Effector memory CD4-positive, alpha-beta T cell (primary cell): Measurements from ENCODE around the gene ZBED1.
"Not testable (repeated sequence)": the region's sequence is repeated elsewhere in the genome, so short reads cannot be mapped to it uniquely, and the experiment has no call there.

Source experiments
- DNase-seq, 3 donors: peaks; one replicate each; pipeline ENCODE4 v3.0.0-alpha.2; 2020
- H3K27ac ChIP-seq: 2 replicates; pipeline ENCODE4 v1.7.0; 2013; ENCODE audit warnings: mild to moderate bottlenecking, low read length, moderate library complexity; ENCODE audit not compliant: insufficient read depth, poor library complexity, severe bottlenecking
- H3K27me3 ChIP-seq: replicated peaks from 2 replicates; pipeline ENCODE4 v1.7.0; 2013; ENCODE audit warnings: mild to moderate bottlenecking, low read length; ENCODE audit not compliant: insufficient read depth, control insufficient read depth, poor library complexity, severe bottlenecking
- H3K36me3 ChIP-seq: 2 replicates; pipeline ENCODE4 v1.7.0; 2013; ENCODE audit warnings: mild to moderate bottlenecking, low read length, moderate library complexity; ENCODE audit not compliant: control insufficient read depth, insufficient read depth
- H3K4me1 ChIP-seq: 2 replicates; pipeline ENCODE4 v1.7.0; 2013; ENCODE audit warnings: low read length, mild to moderate bottlenecking; ENCODE audit not compliant: control insufficient read depth, insufficient read depth, poor library complexity, severe bottlenecking
- H3K4me3 ChIP-seq: 2 replicates; pipeline ENCODE4 v1.7.0; 2013; ENCODE audit warnings: low read length, low read depth, mild to moderate bottlenecking; ENCODE audit not compliant: insufficient read depth, poor library complexity, severe bottlenecking
- H3K9me3 ChIP-seq: 2 replicates; pipeline ENCODE4 v1.7.0; 2013; ENCODE audit warnings: mild to moderate bottlenecking, low read length, moderate library complexity; ENCODE audit not compliant: control insufficient read depth

The ZBED1 gene

GRCh38 chrX:2457289-2458133 lies 43.3 kb downstream of the ZBED1 start:
- no peaks in the 10 kb centered on the region for H3K9me3 ChIP-seq
- DNase-seq: no peak
- no peaks in the 10 kb centered on the region for H3K36me3 ChIP-seq
- H3K4me1 ChIP-seq: no peaks in the 10 kb centered on the region
- H3K4me3 ChIP-seq: no peak overlapping the region
- no peak overlapping the region for H3K27ac ChIP-seq
- no peaks in the 10 kb centered on the region for H3K27me3 ChIP-seq

- not testable (repeated sequence) for H3K4me3 ChIP-seq, H3K4me1 ChIP-seq, H3K27me3 ChIP-seq, H3K9me3 ChIP-seq, DNase-seq, H3K27ac ChIP-seq, H3K36me3 ChIP-seq
Observed at GRCh38 chrX:2456091-2456490, 44.7 kb downstream of the ZBED1 start.

DNA sequence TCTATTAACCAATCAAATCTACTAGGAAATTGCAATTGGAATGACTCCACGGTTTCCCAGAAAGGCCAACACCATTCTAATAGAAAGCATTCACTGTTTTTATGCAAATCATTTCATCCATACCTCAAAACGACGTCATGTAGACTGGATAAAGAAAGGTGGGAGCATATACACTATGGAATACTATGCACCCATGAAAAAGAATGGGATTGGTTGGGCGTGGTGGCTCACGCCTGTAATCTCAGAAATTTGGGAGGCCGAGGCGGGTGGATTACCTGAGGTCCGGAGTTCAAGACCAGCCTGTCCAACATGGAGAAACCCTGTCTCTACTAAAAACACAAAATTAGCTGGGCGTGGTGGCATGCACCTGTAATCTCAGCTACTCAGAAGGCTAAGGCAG lies 46.2 kb downstream of the ZBED1 start:
- H3K4me3 ChIP-seq, H3K27ac ChIP-seq: not testable (repeated sequence)

GRCh38 chrX:2452799-2453198 lies 48.0 kb downstream of the ZBED1 start:
- no peaks in the 10 kb centered on the region for H3K9me3 ChIP-seq
- H3K27ac ChIP-seq: no peak overlapping the region
- no peaks in the 10 kb centered on the region for H3K36me3 ChIP-seq
- H3K4me1 ChIP-seq: no peaks in the 10 kb centered on the region
- no peak overlapping the region for H3K4me3 ChIP-seq
- no peak for DNase-seq
- H3K27me3 ChIP-seq: no peaks in the 10 kb centered on the region

More for the DNA sequence above, 46.2 kb downstream of the ZBED1 start:
- H3K9me3 ChIP-seq, H3K27me3 ChIP-seq, DNase-seq, H3K4me1 ChIP-seq, H3K36me3 ChIP-seq: not testable (repeated sequence)

- no peak overlapping the region for H3K27ac ChIP-seq
- H3K36me3 ChIP-seq: no peaks in the 10 kb centered on the region
- H3K4me1 ChIP-seq: no peaks in the 10 kb centered on the region
- no peak for DNase-seq
- H3K4me3 ChIP-seq: no peak overlapping the region
- no peaks in the 10 kb centered on the region for H3K27me3 ChIP-seq
- H3K9me3 ChIP-seq: no peaks in the 10 kb centered on the region
Observed at GRCh38 chrX:2452317-2452784, 48.4 kb downstream of the ZBED1 start.

- DNase-seq: no peak
- no peaks in the 10 kb centered on the region for H3K36me3 ChIP-seq
- H3K27ac ChIP-seq: no peak overlapping the region
- H3K4me1 ChIP-seq: no peaks in the 10 kb centered on the region
- H3K9me3 ChIP-seq: no peaks in the 10 kb centered on the region
- H3K4me3 ChIP-seq: no peak overlapping the region
- no peaks in the 10 kb centered on the region for H3K27me3 ChIP-seq
Observed at GRCh38 chrX:2451501-2452316, 49.1 kb downstream of the ZBED1 start.

DNA sequence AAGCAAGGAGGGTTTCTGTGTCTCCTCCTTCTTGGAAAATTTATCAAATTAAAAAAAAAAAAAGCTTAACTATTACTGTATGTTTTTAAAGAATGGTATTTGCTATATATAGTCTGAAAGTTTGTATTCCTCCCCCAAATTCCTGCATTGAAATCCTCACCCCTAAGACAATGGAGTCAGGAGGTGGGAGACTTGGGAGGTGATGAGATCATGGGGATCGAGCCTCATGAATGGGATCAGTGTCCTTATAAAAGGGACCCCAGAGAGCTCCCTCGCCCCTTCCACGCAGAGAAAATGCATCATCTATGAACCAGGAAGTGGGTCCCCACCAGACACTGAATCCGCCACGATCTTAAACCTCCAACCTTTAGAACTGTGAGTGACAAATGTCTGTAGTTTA lies 50.1 kb downstream of the ZBED1 start:
- Histone ChIP-seq H3K36me3 (no peaks in the 10 kb centered on the region), H3K4me3 (no peak overlapping the region), H3K27ac (no peak overlapping the region), H3K27me3 (no peaks in the 10 kb centered on the region), H3K4me1 (no peaks in the 10 kb centered on the region), H3K9me3 (no peaks in the 10 kb centered on the region)
- no peak for DNase-seq

DNA sequence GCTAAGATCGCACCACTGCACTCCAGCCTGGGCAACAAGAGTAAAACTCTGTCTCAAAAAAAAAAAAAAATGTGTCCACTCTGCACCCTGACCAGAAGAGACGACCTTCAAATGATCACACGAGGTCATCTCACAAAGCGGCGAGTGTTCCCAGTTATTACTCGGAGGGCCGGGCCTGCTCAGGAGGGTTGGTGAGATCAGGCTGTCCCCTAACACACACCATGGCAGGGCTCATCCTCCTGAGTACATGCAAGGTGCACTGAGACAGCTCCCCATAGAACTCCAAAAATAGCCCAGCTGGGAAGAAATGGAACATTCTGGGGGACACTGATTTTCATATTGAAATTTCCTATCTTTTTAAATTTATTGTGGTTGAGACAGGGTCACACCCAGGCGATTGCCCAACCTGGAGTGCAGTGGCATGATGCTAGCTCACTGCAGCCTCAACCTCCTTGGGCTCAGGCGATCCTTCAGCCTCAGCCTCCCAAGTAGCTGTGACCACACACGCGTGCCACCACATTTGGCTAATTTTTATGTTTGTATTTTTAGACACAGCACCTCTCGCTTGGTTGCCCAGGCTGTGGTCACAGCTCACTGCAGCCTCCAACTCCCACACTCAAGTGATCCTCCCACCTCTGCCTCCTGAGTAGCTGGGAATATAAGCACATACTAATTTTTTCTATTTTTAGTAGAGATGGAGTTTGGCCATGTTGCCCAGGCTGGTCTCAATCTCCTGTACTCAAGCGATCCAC lies 51.5 kb downstream of the ZBED1 start:
- no peaks in the 10 kb centered on the region for H3K4me1 ChIP-seq
- H3K4me3 ChIP-seq: no peak overlapping the region
- no peak overlapping the region for H3K27ac ChIP-seq
- no peaks in the 10 kb centered on the region for H3K9me3 ChIP-seq
- no peak for DNase-seq
- H3K27me3 ChIP-seq: no peaks in the 10 kb centered on the region
- H3K36me3 ChIP-seq: no peaks in the 10 kb centered on the region

DNA sequence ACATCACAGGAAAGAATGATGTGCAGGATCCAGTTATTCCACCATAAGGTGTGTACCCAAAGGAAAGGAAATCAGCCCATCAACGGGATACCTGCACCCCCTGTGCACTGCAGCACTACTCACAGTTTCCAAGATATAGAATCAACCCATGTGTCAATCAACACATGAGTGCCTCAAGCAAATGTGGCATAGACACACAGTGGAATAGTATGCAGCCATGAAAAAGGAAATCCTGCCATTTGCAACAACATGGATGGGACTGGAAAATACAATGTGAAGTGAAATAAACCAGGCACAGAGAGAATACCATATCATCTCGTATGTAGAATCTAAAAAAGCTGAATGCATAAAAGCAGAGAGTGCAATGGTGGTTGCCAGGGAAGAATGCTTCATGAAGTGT lies 53.3 kb downstream of the ZBED1 start:
- Histone ChIP-seq H3K36me3 (no peaks in the 10 kb centered on the region), H3K9me3 (no peaks in the 10 kb centered on the region), H3K27ac (no peak overlapping the region), H3K4me3 (no peak overlapping the region), H3K4me1 (no peaks in the 10 kb centered on the region), H3K27me3 (no peaks in the 10 kb centered on the region)
- DNase-seq: no peak
